ENCODE data around the gene TRERF1. TPM values are rescaled to one million over a fixed set of nuclear protein-coding genes. Genes with fewer than 3 reads are reported as not detected.
"Not testable (repeated sequence)": the region's sequence is repeated elsewhere in the genome, so short reads cannot be mapped to it uniquely, and the experiment has no call there.

TRERF1 gene
- total RNA-seq, 1 donor from 2014 or later: 12.4 TPM

GRCh38 chr6:42210551-42210950 is 241.2 kb downstream of the TRERF1 start:
- no peak overlapping the region for H3K27ac Mint-ChIP-seq (ENCODE audit: unreplicated experiment)
- H3K36me3 Mint-ChIP-seq (ENCODE audit: low read depth): peaks cover 1% of the 10 kb centered on the region
- DNase-seq (ENCODE audit: low read depth, low spot score): no peak

GRCh38 chr6:42207559-42207958 is 244.2 kb downstream of the TRERF1 start:
- DNase-seq (ENCODE audit: low read depth, low spot score); H3K27me3 Mint-ChIP-seq (ENCODE audit: low read depth); H3K4me1 Mint-ChIP-seq; H3K4me3 Mint-ChIP-seq; H3K36me3 Mint-ChIP-seq (ENCODE audit: low read depth); H3K9me3 Mint-ChIP-seq; H3K27ac Mint-ChIP-seq (ENCODE audit: unreplicated experiment): not testable (repeated sequence)

More at GRCh38 chr6:42210551-42210950, 241.2 kb downstream of the TRERF1 start:
- H3K9me3 Mint-ChIP-seq: no peaks in the 10 kb centered on the region
- peaks cover 5% of the 10 kb centered on the region for H3K4me1 Mint-ChIP-seq
- H3K4me3 Mint-ChIP-seq: no peak overlapping the region
- H3K27me3 Mint-ChIP-seq (ENCODE audit: low read depth): no peaks in the 10 kb centered on the region
- TF ChIP-seq CTCF (conservative IDR thresholded peaks at IDR 0.05): no peak

GRCh38 chr6:42204768-42205282 is 246.9 kb downstream of the TRERF1 start:
- H3K27me3 Mint-ChIP-seq (ENCODE audit: low read depth): no peaks in the 10 kb centered on the region
- H3K36me3 Mint-ChIP-seq (ENCODE audit: low read depth): peaks cover 5% of the 10 kb centered on the region
- H3K4me1 Mint-ChIP-seq: no peaks in the 10 kb centered on the region
- no peaks in the 10 kb centered on the region for H3K9me3 Mint-ChIP-seq
- no peak overlapping the region for H3K4me3 Mint-ChIP-seq
- DNase-seq (ENCODE audit: low read depth, low spot score): no peak
- TF ChIP-seq CTCF (conservative IDR thresholded peaks at IDR 0.05): no peak
- no peak overlapping the region for H3K27ac Mint-ChIP-seq (ENCODE audit: unreplicated experiment)

GRCh38 chr6:42203183-42203582 is 248.5 kb downstream of the TRERF1 start:
- Mint-ChIP-seq H3K27ac (ENCODE audit: unreplicated experiment) (no peak overlapping the region), H3K4me3 (no peak overlapping the region)

GRCh38 chr6:42202131-42202915 is 249.4 kb downstream of the TRERF1 start:
- H3K27ac Mint-ChIP-seq (ENCODE audit: unreplicated experiment); DNase-seq (ENCODE audit: low read depth, low spot score); H3K4me3 Mint-ChIP-seq; H3K9me3 Mint-ChIP-seq; H3K27me3 Mint-ChIP-seq (ENCODE audit: low read depth); H3K4me1 Mint-ChIP-seq; H3K36me3 Mint-ChIP-seq (ENCODE audit: low read depth): not testable (repeated sequence)

More at GRCh38 chr6:42203183-42203582, 248.5 kb downstream of the TRERF1 start:
- DNase-seq (ENCODE audit: low read depth, low spot score): no peak
- peaks cover 5% of the 10 kb centered on the region for H3K36me3 Mint-ChIP-seq (ENCODE audit: low read depth)
- no peaks in the 10 kb centered on the region for H3K27me3 Mint-ChIP-seq (ENCODE audit: low read depth)
- no peaks in the 10 kb centered on the region for H3K9me3 Mint-ChIP-seq
- H3K4me1 Mint-ChIP-seq: no peaks in the 10 kb centered on the region
- no peak for TF ChIP-seq CTCF (conservative IDR thresholded peaks at IDR 0.05)

- no peak overlapping the region for H3K4me3 Mint-ChIP-seq
- DNase-seq (ENCODE audit: low read depth, low spot score): no peak
- H3K27me3 Mint-ChIP-seq (ENCODE audit: low read depth): no peaks in the 10 kb centered on the region
- H3K9me3 Mint-ChIP-seq: no peaks in the 10 kb centered on the region
- H3K4me1 Mint-ChIP-seq: no peaks in the 10 kb centered on the region
- peaks cover 5% of the 10 kb centered on the region for H3K36me3 Mint-ChIP-seq (ENCODE audit: low read depth)
- TF ChIP-seq CTCF (conservative IDR thresholded peaks at IDR 0.05): no peak
- no peak overlapping the region for H3K27ac Mint-ChIP-seq (ENCODE audit: unreplicated experiment)
Observed at GRCh38 chr6:42201382-42201781, 250.3 kb downstream of the TRERF1 start.
